Glutamatergic neuron (in vitro differentiated cells): ENCODE data around the gene AFG3L2. TPM values are rescaled to one million over a fixed set of nuclear protein-coding genes. Genes with fewer than 3 reads are reported as not detected.
"Not testable (repeated sequence)": the region's sequence is repeated elsewhere in the genome, so short reads cannot be mapped to it uniquely, and the experiment has no call there.

Source experiments
- DNase-seq: peaks from one replicate; pipeline ENCODE4 v3.0.0; 2022
- H3K27ac Mint-ChIP-seq: one replicate; pipeline ENCODE4 v1.8.0; 2020; ENCODE audit warnings: mild to moderate bottlenecking, mixed read lengths, inconsistent platforms; ENCODE audit not compliant: unreplicated experiment
- H3K27me3 Mint-ChIP-seq: one replicate; pipeline ENCODE4 v1.8.0; 2020; ENCODE audit warnings: mild to moderate bottlenecking, moderate library complexity, mixed read lengths, inconsistent platforms; ENCODE audit not compliant: unreplicated experiment
- H3K36me3 Mint-ChIP-seq: one replicate; pipeline ENCODE4 v1.8.0; 2020; ENCODE audit warnings: mild to moderate bottlenecking, mixed read lengths, inconsistent platforms; ENCODE audit not compliant: unreplicated experiment
- H3K4me1 Mint-ChIP-seq: one replicate; pipeline ENCODE4 v1.8.0; 2020; ENCODE audit warnings: mild to moderate bottlenecking, low read depth, mixed read lengths, inconsistent platforms; ENCODE audit not compliant: unreplicated experiment
- H3K4me3 Mint-ChIP-seq: one replicate; pipeline ENCODE4 v1.8.0; 2020; ENCODE audit warnings: mild to moderate bottlenecking, mixed read lengths, inconsistent platforms; ENCODE audit not compliant: unreplicated experiment
- H3K9me3 Mint-ChIP-seq: one replicate; pipeline ENCODE4 v1.8.0; 2020; ENCODE audit warnings: mild to moderate bottlenecking, moderate library complexity, mixed read lengths, inconsistent platforms; ENCODE audit not compliant: unreplicated experiment
- total RNA-seq: library from RNA; stranded (reverse); fragmentation: NEBNext Ultra II Directional; extraction: Animal tissue kit (Norgen Biotek cat#: 25700); gene quantifications from one replicate; pipeline ENCODE4 v1.2.1, GENCODE V29; 2021; ENCODE audit not compliant: unreplicated experiment
- TF ChIP-seq, protein P1 (sequence below): fragments of 200-600 bp; sonication (generic); IDR thresholded peaks from one replicate; pipeline ENCODE4 v1.5.0; 2021; ENCODE audit not compliant: partially characterized antibody, unreplicated experiment

AFG3L2 gene
- total RNA-seq, 1 donor from 2014 or later: 46.7 TPM

DNA sequence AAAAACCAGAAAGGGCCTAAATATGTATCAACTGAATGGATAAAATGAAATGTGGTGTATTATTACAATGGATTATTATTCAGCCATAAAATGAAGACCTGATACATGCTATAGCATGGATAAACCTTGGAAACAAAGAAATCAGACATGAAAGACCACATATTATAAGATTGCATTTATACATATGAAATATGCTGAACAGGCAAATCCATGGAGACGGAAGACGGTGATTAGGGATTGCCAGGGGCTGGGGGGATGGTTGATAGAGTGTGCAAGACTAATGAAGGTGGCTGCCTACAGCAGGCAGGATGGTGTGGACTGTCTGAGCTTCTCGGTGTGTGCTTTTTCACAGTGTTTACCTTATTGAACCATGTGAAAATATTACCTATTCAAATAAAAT, 11.4 kb upstream of the AFG3L2 start:
- H3K36me3 Mint-ChIP-seq: no peaks in the 10 kb centered on the region
- no peak for DNase-seq
- H3K9me3 Mint-ChIP-seq: no peaks in the 10 kb centered on the region
- TF ChIP-seq, protein P1, sequence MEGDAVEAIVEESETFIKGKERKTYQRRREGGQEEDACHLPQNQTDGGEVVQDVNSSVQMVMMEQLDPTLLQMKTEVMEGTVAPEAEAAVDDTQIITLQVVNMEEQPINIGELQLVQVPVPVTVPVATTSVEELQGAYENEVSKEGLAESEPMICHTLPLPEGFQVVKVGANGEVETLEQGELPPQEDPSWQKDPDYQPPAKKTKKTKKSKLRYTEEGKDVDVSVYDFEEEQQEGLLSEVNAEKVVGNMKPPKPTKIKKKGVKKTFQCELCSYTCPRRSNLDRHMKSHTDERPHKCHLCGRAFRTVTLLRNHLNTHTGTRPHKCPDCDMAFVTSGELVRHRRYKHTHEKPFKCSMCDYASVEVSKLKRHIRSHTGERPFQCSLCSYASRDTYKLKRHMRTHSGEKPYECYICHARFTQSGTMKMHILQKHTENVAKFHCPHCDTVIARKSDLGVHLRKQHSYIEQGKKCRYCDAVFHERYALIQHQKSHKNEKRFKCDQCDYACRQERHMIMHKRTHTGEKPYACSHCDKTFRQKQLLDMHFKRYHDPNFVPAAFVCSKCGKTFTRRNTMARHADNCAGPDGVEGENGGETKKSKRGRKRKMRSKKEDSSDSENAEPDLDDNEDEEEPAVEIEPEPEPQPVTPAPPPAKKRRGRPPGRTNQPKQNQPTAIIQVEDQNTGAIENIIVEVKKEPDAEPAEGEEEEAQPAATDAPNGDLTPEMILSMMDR: no peak
- no peak overlapping the region for H3K4me3 Mint-ChIP-seq
- no peaks in the 10 kb centered on the region for H3K4me1 Mint-ChIP-seq
- peaks cover 3% of the 10 kb centered on the region for H3K27me3 Mint-ChIP-seq
- H3K27ac Mint-ChIP-seq: no peak overlapping the region

DNA sequence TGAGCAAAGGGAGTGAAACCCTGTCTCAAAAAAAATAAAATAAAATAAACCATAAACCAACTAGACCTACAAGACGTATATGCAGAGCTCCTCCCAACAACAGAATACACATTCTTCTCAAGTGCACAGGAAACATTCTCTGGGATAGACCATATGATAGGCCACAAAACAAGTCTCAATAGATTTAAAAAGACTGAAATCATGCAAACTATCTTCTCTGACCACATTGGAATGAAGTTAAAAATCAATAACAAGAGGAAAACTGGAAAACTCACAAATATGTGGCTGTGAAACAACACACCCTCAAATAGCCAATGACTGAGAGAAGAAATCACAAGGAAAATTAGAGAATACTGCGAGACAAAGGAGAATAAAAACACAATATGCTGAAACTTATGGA, 7.2 kb upstream of the AFG3L2 start:
- Mint-ChIP-seq H3K36me3 (no peaks in the 10 kb centered on the region), H3K4me3 (no peak overlapping the region), H3K27me3 (peaks cover 3% of the 10 kb centered on the region), H3K9me3 (no peaks in the 10 kb centered on the region), H3K27ac (no peak overlapping the region), H3K4me1 (no peaks in the 10 kb centered on the region)
- TF ChIP-seq, protein P1: no peak
- no peak for DNase-seq

DNA sequence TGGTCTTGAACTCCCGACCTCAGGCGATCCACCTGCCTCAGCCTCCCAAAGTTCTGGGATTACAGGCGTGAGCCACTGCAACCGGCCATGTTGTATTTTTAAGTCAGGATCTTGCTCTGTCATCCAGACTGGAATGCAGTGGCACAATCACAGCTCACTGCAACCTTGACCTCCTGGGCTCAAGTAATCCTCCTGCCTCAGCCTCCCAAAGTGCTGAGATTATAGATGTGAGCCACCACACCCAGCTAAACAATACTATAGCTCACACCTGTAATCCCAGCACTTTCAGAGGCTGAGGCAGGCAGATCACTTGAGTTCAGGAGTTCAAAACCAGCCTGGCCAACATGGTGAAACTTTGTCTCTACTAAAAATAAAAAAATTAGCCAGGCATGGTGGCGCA, 6.7 kb upstream of the AFG3L2 start:
- DNase-seq, H3K27me3 Mint-ChIP-seq, H3K27ac Mint-ChIP-seq, H3K4me3 Mint-ChIP-seq, H3K4me1 Mint-ChIP-seq, H3K9me3 Mint-ChIP-seq, H3K36me3 Mint-ChIP-seq: not testable (repeated sequence)

DNA sequence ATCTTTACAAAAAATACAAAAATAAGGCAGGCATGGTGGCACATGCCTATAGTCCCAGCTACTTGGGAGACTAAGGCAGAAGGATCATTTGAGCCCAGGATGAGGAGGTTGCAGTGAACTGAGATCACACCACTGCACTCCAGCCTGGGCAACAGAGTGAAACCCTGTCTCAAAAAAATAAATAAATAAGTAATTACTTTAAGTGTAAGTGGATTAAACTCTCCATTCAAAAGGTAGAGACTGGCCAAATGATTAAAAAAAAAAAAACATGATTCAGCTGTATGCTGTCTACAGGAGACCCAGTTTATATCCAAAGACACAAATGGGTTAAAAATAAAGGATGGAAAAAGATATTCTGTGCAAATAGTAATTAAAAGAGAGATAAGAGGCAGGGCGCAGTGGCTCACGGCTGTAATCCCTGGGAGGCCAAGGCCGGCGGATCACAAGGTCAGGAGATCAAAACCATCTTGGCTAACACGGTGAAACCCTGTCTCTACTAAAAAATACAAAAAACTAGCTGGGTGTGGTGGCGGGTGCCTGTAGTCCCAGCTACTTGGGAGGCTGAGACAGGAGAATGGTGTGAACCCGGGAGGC, 5.3 kb upstream of the AFG3L2 start:
- not testable (repeated sequence) for H3K27ac Mint-ChIP-seq, H3K9me3 Mint-ChIP-seq, H3K4me1 Mint-ChIP-seq, H3K27me3 Mint-ChIP-seq, H3K4me3 Mint-ChIP-seq, DNase-seq, H3K36me3 Mint-ChIP-seq

DNA sequence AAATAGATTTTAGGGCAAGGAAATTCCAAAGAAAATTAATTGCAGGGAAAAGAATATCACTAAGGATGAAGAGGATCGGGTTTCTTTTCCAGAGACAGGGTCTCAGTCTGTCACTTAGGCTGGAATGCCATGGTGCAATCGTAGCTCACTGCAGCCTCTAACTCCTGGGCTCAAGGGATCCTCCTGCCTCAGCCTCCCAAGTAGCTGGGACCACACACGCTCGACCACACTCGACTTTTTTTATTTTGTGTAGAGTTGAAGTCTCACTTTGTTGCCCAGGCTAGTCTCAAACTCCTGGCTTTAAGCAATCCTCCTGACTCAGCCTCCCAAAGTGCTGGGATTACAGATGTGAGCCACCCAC, 1.2 kb upstream of the AFG3L2 start:
- DNase-seq, H3K36me3 Mint-ChIP-seq, H3K27me3 Mint-ChIP-seq: not testable (repeated sequence)
- Mint-ChIP-seq H3K4me3 (peak overlapping the region; percentile 99), H3K27ac (peak overlapping the region; percentile 99), H3K4me1 (peaks cover 12% of the 10 kb centered on the region), H3K9me3 (peaks cover 12% of the 10 kb centered on the region)

DNA sequence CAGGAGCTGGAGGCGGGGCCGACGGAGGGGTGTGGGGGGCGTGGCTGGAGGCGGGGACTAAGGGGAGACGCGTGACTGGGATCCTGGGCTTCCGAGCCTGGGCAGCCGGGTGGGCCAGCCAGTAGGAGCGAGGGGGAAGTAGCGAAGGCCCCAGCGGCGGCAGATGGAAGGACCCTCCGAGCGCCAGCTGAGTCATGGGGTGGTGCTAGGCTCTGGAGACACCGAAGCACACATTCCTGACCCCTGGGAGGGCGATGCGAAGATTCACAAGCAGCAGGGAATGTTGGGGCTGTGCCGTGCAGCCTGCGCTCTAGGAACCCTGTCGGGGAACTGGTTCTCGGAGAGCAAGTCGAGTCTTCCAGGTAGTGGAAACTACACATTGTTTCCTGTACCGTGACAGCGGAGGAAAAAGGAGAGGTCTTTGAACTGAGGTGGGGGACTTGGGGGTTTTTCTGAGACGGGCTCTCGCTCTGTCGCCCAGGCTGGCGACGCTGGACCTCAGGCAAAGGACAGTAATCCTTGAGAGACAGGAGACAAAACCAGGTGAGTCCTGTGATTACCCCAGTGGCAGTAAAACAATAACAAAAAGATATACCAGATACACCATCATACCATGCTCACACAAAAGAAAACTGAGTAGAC, 650 bp upstream of the AFG3L2 start:
- TF ChIP-seq, protein P1: no peak
- DNase-seq: no peak
- no peaks in the 10 kb centered on the region for H3K36me3 Mint-ChIP-seq
- H3K27ac Mint-ChIP-seq: peak overlapping the region; percentile 99
- H3K4me3 Mint-ChIP-seq: peak overlapping the region; percentile 99
- peaks cover 12% of the 10 kb centered on the region for H3K9me3 Mint-ChIP-seq
- H3K27me3 Mint-ChIP-seq: peaks cover 10% of the 10 kb centered on the region
- H3K4me1 Mint-ChIP-seq: peaks cover 12% of the 10 kb centered on the region
